Right renal cortex interstitium (tissue), 3 donors: ENCODE data around the gene HFE. TPM values are rescaled to one million over a fixed set of nuclear protein-coding genes. Genes with fewer than 3 reads are reported as not detected.

ENCODE experiments used
- DNase-seq, 3 donors: peaks; one replicate each; pipeline ENCODE4 v3.0.0-alpha.2; 2013; ENCODE audit warnings: low read depth in 3 of 3, low spot score in 2 of 3
- polyA plus RNA-seq, 3 donors: library from polyadenylated mRNA; unstranded; fragments of 120-200 nt; gene quantifications; one replicate each; pipeline ENCODE4 v1.2.1, GENCODE V29; 2013; ENCODE audit not compliant: insufficient read length in 3 of 3

HFE gene
- polyA plus RNA-seq, 3 donors, result 8.3 to 8.8 (median 8.3) TPM

DNA sequence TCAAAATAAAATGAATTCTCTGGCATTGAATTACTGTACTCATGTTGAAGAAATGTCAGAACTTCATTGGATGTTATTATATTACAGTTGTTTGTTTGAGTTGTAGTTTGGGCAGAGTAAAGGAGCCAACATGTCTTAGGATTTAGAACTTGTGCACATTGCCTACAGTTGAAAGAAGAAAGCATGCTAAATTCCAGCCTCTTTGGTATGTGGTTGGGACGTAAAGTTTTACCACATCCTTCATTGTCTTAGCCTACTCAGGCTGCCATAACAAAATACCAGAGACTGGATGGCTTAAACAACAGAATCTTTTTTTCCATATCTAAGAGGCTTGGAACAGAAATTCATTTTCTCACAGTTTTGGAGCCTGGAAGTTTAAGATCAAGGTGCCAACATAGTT is 42.4 kb downstream of the HFE start:
- no peak for DNase-seq

DNA sequence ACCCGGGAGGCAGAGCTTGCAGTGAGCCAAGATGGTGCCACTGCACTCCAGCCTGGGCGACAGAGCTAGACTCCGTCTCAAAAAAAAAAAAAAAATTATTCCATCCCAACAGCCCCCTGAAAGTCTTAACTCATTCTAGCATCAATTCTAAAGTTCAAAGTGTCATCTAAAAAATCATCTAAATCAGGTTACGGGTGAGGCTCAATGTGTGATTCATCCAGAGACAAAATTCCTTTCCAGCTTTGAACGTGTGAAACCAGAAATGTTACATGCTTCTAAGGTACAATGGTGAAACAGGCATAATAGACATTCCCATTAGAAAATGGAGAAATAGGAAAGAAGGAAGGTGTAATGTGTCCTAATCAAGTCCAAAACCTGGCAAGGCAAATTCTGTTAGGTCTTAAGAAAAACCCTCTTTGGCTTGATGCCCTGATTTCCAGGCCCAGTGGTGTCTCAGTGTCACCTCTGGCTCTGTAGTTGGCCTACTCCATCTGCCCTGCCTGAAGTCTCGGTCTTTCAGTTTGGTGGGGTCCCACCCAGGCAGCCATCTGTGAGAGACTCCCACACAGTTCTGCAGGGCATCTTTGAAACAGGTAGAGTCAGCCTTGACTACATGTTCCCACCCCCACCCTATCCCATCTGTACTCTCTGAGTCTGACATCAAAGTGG is 43.5 kb downstream of the HFE start:
- no peak for DNase-seq

DNA sequence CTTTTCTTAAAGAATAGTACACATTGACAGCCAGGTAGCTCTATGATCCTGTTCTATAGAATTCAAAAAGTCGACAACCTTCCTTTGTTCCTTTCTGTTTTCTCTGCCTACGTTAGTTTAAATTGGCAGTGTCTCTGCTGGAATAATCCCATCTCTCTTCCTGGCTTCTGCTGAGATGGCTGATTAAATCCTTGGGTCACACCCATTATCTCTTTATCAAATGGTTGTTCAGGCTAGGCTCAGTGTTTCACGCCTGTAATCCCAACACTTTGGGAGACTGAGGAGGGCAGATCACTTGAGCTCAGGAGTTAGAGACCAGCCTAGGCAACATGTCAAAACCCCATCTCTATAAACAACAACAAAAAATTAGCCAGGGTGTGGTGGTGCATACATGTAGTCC is 44.4 kb downstream of the HFE start:
- no peak for DNase-seq

DNA sequence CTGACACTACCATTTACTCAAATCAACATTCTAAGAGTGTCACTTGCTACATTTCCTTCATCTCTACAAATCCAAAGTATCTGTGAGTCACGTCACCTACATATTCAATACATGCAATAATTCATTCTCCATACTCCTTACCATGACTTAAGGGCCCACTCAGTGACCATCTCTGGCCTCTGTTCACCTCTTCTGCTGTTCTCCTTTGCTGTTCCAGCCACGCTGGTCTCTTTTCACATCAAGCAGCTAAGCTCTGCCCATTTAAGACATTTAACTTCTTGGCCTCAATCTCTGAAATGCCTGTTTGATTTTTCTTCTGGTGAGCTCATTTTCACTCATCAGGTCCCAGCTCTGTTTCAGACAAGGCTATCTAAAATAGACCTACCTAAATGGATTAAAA is 46.5 kb downstream of the HFE start:
- no peak for DNase-seq

DNA sequence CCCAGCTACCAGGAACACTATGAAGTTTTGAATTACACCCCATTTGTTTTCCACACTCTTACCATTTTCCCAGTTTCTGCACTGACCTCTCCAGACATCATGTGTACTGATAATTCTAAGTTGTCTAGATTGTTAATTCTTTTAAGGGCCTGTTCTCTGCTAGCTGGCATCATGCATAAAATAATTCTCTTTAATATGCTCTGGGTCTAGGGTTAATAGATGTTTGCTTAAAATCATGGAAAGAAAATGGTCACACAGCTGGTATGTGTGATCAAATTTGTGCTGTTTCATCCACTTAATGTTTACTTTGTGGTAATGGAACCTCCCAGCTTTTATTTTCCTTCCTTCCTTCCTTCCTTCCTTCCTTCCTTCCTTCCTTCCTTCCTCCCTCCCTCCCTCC is 49.1 kb downstream of the HFE start:
- no peak for DNase-seq

DNA sequence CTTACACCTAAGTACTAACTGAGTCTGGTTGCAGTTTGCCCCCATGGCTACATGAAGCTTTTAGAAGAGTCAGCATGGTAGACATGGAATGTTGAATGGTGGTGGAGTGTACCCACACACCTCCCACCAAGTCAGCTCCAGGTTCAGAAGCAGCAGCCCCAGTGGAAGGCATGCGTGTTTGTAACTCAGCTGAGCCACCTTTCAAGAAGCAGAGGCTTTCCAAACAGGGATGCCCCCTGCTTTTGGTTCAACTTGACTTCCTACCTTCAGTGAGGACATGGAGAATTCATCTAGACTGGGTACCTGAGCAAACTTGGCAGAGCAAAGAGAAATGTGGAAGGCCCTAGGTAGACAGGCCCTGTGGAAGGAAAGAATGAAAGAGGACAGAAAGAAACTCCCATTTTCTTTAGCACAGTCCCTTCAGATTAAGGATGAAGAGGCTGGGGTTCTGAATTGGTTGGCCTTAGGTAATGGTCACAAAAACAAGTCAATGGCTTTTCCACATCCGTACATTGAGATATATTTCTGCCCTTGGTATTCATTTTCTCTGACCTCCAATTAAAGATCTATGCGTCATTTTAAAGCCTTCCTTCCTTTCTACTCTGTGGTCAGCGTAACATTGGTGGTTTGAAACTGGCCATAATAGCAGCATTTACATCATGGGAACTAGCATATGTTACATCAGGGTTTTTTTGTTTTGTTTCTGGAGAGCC is 53.2 kb downstream of the HFE start:
- DNase-seq, result no peak

DNA sequence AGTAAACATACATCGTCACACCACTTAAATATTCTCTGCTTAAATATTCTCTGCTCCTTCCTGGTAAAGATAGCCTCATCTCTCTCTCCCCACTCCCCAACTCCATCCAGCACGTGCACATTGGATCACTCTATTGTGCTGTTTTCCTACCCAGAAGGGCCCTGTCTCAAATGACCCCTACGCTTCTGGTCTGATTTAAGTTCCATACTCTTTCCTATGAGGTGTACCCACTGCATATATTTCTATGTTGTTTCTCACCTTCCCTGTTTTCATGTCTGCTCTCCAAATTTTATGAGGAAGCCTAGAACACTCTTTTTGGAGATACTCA is 53.7 kb downstream of the HFE start:
- no peak for DNase-seq

DNA sequence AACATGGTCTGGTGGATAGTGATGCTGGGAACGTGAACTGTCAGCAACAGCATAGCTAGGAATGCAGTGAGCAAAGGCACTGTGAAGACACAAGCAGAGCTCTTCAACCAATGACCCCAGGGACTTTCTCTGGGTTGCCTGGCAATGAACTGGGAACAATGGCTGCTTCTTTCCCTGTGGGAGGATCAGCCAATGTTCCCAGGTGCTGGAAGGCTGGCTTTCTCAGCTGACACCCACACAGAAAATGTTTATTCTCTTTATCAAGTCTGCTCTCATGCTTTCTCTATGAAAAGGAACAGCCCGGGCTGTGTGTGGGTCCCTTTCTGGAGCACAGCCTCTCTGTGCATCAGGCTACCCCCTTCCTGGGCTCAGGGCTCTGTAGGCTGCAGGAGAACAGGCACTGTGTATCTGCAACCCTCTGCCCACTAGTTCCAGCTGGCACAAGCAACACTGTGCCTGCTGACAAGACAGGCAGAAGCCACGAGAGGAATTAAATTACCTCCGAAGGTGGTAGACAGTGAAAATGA is 54.2 kb downstream of the HFE start:
- DNase-seq, result no peak

DNA sequence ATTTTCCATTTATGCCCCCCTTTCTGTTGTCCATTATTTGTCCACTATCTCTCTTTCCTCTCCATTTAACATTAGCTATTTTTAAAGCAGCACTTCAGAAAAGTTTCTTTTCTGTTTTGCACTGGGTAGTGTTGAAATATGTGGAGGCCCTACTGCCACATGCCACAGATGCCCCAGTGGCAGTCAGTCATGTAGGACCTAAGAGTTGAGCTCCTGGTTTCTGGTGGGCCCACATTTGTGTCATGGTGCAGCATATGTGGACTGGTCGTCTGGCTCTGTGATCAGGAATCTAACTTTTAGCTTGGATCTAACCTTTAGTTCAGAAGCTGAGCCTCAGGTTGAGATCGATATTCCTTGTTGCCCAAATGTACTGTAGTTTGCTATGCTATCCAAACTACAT is 54.8 kb downstream of the HFE start:
- DNase-seq, result no peak

Other genes with a start within 250 kb of the HFE start
- gene SLC17A3, start 213.2 kb upstream of the HFE start, polyA plus RNA-seq, result 1 to 10 TPM in 1 of 3 donors, under 1 TPM in 2; 0.50 to 1.5 (median 0.96) TPM
- under 1 TPM; 0.35 to 0.74 (median 0.58) TPM for gene SLC17A2, start 156.7 kb upstream of the HFE start, polyA plus RNA-seq
- 10 to 100 TPM in 1 of 3 donors, 1 to 10 TPM in 2; 7.8 to 10.3 (median 10.0) TPM for gene TRIM38, start 124.6 kb upstream of the HFE start, polyA plus RNA-seq